SK-N-MC (cell line): ENCODE data around the gene HDDC2.

Source experiments
- EZH2 ChIP-seq: fragments of 200-600 bp; sonication (generic); IDR thresholded peaks from one replicate; pipeline ENCODE4 v1.6.1; 2017; ENCODE audit warnings: antibody characterized with exemption
- FOXP2 ChIP-seq: optimal IDR thresholded peaks from 2 replicates; pipeline ENCODE3; 2011; ENCODE audit warnings: mild to moderate bottlenecking, moderate library complexity; ENCODE audit not compliant: insufficient read depth; ENCODE audit errors: extremely low read length, control extremely low read depth
- POLR2AphosphoS5 ChIP-seq: IDR thresholded peaks from 2 replicates; pipeline ENCODE4 v1.6.1; 2012; ENCODE audit warnings: mild to moderate bottlenecking, low read depth, low read length, borderline replicate concordance

- TF ChIP-seq FOXP2 (no peak), EZH2 (no peak), POLR2AphosphoS5 (no peak)
Observed at GRCh38 chr6:125237764-125238163, 64.0 kb downstream of the HDDC2 start.
